MM.1S (cell line): ENCODE data around the gene TTC22.

ENCODE experiments used
- DNase-seq: peaks from one replicate; pipeline ENCODE4 v3.0.0-alpha.2; 2015
- H2AFZ ChIP-seq: fragments of 300-600 bp; sonication (generic); 2 replicates; pipeline ENCODE4 v1.6.0; 2016; ENCODE audit warnings: antibody characterized with exemption, low read length
- H3F3A ChIP-seq: fragments of 300-600 bp; sonication (generic); 2 replicates; pipeline ENCODE4 v1.6.1; 2016; ENCODE audit warnings: mild to moderate bottlenecking, antibody characterized with exemption, low read length, moderate library complexity, mixed read lengths; ENCODE audit not compliant: insufficient read depth
- H3K27ac ChIP-seq: fragments of 300-600 bp; sonication (generic); 2 replicates; pipeline ENCODE4 v1.5.1; 2016; ENCODE audit warnings: mild to moderate bottlenecking, low read length
- H3K27me3 ChIP-seq: fragments of 300-600 bp; sonication (generic); replicated peaks from 2 replicates; pipeline ENCODE4 v1.6.0; 2016; ENCODE audit warnings: low read length; ENCODE audit not compliant: insufficient read depth
- H3K36me3 ChIP-seq: fragments of 300-600 bp; sonication (generic); replicated peaks from 2 replicates; pipeline ENCODE4 v1.6.1; 2016; ENCODE audit warnings: mild to moderate bottlenecking, low read length, mixed read lengths; ENCODE audit not compliant: insufficient read depth
- H3K4me1 ChIP-seq: fragments of 300-600 bp; sonication (generic); 2 replicates; pipeline ENCODE4 v1.6.1; 2016; ENCODE audit warnings: low read length, mixed read lengths
- H3K4me2 ChIP-seq: fragments of 300-600 bp; sonication (generic); 2 replicates; pipeline ENCODE4 v1.6.0; 2016; ENCODE audit warnings: low read depth, low read length
- H3K4me3 ChIP-seq: fragments of 300-600 bp; sonication (generic); 2 replicates; pipeline ENCODE4 v1.5.1; 2016; ENCODE audit warnings: low read length, mixed read lengths
- H3K79me2 ChIP-seq: fragments of 300-600 bp; sonication (generic); 2 replicates; pipeline ENCODE4 v1.6.1; 2016; ENCODE audit warnings: mixed run types, low read length, mixed read lengths
- H3K9ac ChIP-seq: fragments of 300-600 bp; sonication (generic); 2 replicates; pipeline ENCODE4 v1.6.1; 2016; ENCODE audit warnings: low read length, mixed read lengths
- H3K9me2 ChIP-seq: fragments of 300-600 bp; sonication (generic); replicated peaks from 2 replicates; pipeline ENCODE4 v1.6.1; 2016; ENCODE audit warnings: mild to moderate bottlenecking, low read length, mixed read lengths; ENCODE audit not compliant: insufficient read depth
- H3K9me3 ChIP-seq: fragments of 300-600 bp; sonication (generic); replicated peaks from 2 replicates; pipeline ENCODE4 v1.6.1; 2016; ENCODE audit warnings: mild to moderate bottlenecking, low read length, mixed read lengths; ENCODE audit not compliant: insufficient read depth
- H4K20me1 ChIP-seq: fragments of 300-600 bp; sonication (generic); 2 replicates; pipeline ENCODE4 v1.6.1; 2016; ENCODE audit warnings: mild to moderate bottlenecking, low read length, moderate library complexity, mixed read lengths; ENCODE audit not compliant: insufficient read depth
- CTCF ChIP-seq: fragments of 300-600 bp; sonication (generic); IDR thresholded peaks from 2 replicates; pipeline ENCODE4 v1.5.1; 2016; ENCODE audit warnings: antibody characterized with exemption, low read length, mixed read lengths
- EZH2 ChIP-seq: fragments of 300-600 bp; sonication (generic); optimal IDR thresholded peaks from 2 replicates; pipeline ENCODE3; 2017; ENCODE audit warnings: low read depth, mild to moderate bottlenecking, antibody characterized with exemption, low read length, mixed read lengths
- EZH2phosphoT487 ChIP-seq: fragments of 300-600 bp; sonication (generic); IDR thresholded peaks from 2 replicates; pipeline ENCODE4 v1.6.1; 2018; ENCODE audit warnings: antibody characterized with exemption, low read length

TTC22 gene

GRCh38 chr1:54816951-54817350 lies 15.8 kb upstream of the TTC22 start:
- no peak for DNase-seq
- no peak overlapping the region for H2AFZ ChIP-seq
- no peaks in the 10 kb centered on the region for H3F3A ChIP-seq
- no peak for TF ChIP-seq EZH2
- TF ChIP-seq CTCF, result no peak
- no peak for TF ChIP-seq EZH2phosphoT487
- H3K79me2 ChIP-seq, result no peaks in the 10 kb centered on the region
- no peaks in the 10 kb centered on the region for H3K4me1 ChIP-seq
- no peak overlapping the region for H3K4me3 ChIP-seq
- H3K9me3 ChIP-seq, result no peaks in the 10 kb centered on the region
- H3K9me2 ChIP-seq, result no peaks in the 10 kb centered on the region
- no peak overlapping the region for H3K9ac ChIP-seq
- H3K27me3 ChIP-seq, result no peaks in the 10 kb centered on the region
- no peak overlapping the region for H3K4me2 ChIP-seq
- no peak overlapping the region for H3K27ac ChIP-seq
- no peaks in the 10 kb centered on the region for H4K20me1 ChIP-seq
- H3K36me3 ChIP-seq, result no peaks in the 10 kb centered on the region

GRCh38 chr1:54816130-54816529 lies 15.0 kb upstream of the TTC22 start:
- Histone ChIP-seq H3K4me2 (no peak overlapping the region), H3K9me2 (no peaks in the 10 kb centered on the region), H3K27ac (no peak overlapping the region), H3F3A (no peaks in the 10 kb centered on the region), H3K27me3 (no peaks in the 10 kb centered on the region), H3K9me3 (no peaks in the 10 kb centered on the region), H2AFZ (no peak overlapping the region), H3K4me1 (no peaks in the 10 kb centered on the region), H3K9ac (no peak overlapping the region), H3K79me2 (no peaks in the 10 kb centered on the region), H3K4me3 (no peak overlapping the region), H3K36me3 (no peaks in the 10 kb centered on the region), H4K20me1 (no peaks in the 10 kb centered on the region)
- TF ChIP-seq EZH2 (no peak), EZH2phosphoT487 (no peak), CTCF (no peak)
- no peak for DNase-seq

- H3K9ac ChIP-seq, result no peak overlapping the region
- no peaks in the 10 kb centered on the region for H3K4me1 ChIP-seq
- no peaks in the 10 kb centered on the region for H3K9me2 ChIP-seq
- H2AFZ ChIP-seq, result no peak overlapping the region
- no peaks in the 10 kb centered on the region for H3K79me2 ChIP-seq
- H3K4me2 ChIP-seq, result no peak overlapping the region
- H4K20me1 ChIP-seq, result no peaks in the 10 kb centered on the region
- no peaks in the 10 kb centered on the region for H3K36me3 ChIP-seq
- H3K27me3 ChIP-seq, result no peaks in the 10 kb centered on the region
- no peaks in the 10 kb centered on the region for H3F3A ChIP-seq
- no peak overlapping the region for H3K4me3 ChIP-seq
- H3K27ac ChIP-seq, result no peak overlapping the region
- TF ChIP-seq CTCF (no peak), EZH2 (no peak), EZH2phosphoT487 (no peak)
- no peak for DNase-seq
- H3K9me3 ChIP-seq, result no peaks in the 10 kb centered on the region
Measured at GRCh38 chr1:54815086-54815876, 14.2 kb upstream of the TTC22 start.
